ENCODE data around the gene WFDC5. TPM values are rescaled to one million over a fixed set of nuclear protein-coding genes. Genes with fewer than 3 reads are reported as not detected.
A peak's percentile ranks its signal among the peaks of the same experiment; 100 is the strongest.

WFDC5 gene
- total RNA-seq, 1 experiment from 2014 or later: not detected

- Mint-ChIP-seq H3K4me1 (no peaks in the 10 kb centered on the region), H3K27ac (no peak overlapping the region), H3K27me3 (ENCODE audit: low read depth) (peaks cover 41% of the 10 kb centered on the region), H3K9me3 (peaks cover 29% of the 10 kb centered on the region), H3K36me3 (peaks cover 9% of the 10 kb centered on the region; the same call in 1 of the 2 replicates), H3K4me3 (no peak overlapping the region)
- ChIA-PET POLR2A (no interaction called here), CTCF (interaction anchor here (2.5 kb wide), 1 partner anchor 16 kb away, joined by 13 read pairs; no protein-coding TSS in a partner anchor)
- no peak for DNase-seq (ENCODE audit: low spot score)
- ATAC-seq: peak; percentile 47
- TF ChIP-seq E2F1 (CRISPR knock-in tag; IDR thresholded peaks at IDR 0.05) (no peak), ATF2 (CRISPR knock-in tag; IDR thresholded peaks at IDR 0.05; ENCODE audit: borderline replicate concordance, low read depth) (no peak), IRF1 (CRISPR knock-in tag; IDR thresholded peaks at IDR 0.05) (no peak)
These were observed 39.2 kb upstream of the WFDC5 start for GRCh38 chr20:45154183-45154582.

- ChIA-PET CTCF (interaction anchor here (2.5 kb wide), 1 partner anchor 15 kb away, joined by 13 read pairs; no protein-coding TSS in a partner anchor), POLR2A (no interaction called here)
- peaks cover 24% of the 10 kb centered on the region for H3K9me3 Mint-ChIP-seq
- H3K27me3 Mint-ChIP-seq (ENCODE audit: low read depth): peaks cover 41% of the 10 kb centered on the region
- H3K4me3 Mint-ChIP-seq: no peak overlapping the region
- no peak for DNase-seq (ENCODE audit: low spot score)
- no peaks in the 10 kb centered on the region for H3K4me1 Mint-ChIP-seq
- TF ChIP-seq RELA (CRISPR knock-in tag; IDR thresholded peaks at IDR 0.05; ENCODE audit: borderline replicate concordance) (no peak), ZNF671 (CRISPR knock-in tag; IDR thresholded peaks at IDR 0.05) (no peak), TP53 (CRISPR knock-in tag; IDR thresholded peaks at IDR 0.05) (no peak), ATF1 (CRISPR knock-in tag; IDR thresholded peaks at IDR 0.05) (no peak), ZNF512 (CRISPR knock-in tag; IDR thresholded peaks at IDR 0.05; ENCODE audit: borderline replicate concordance) (no peak), AR (CRISPR knock-in tag; IDR thresholded peaks at IDR 0.05) (no peak), ZNF425 (CRISPR knock-in tag; conservative IDR thresholded peaks at IDR 0.05) (no peak), FOXP1 (CRISPR knock-in tag; IDR thresholded peaks at IDR 0.05; ENCODE audit: borderline replicate concordance) (no peak), TEAD1 (CRISPR knock-in tag; IDR thresholded peaks at IDR 0.05) (no peak), ZNF423 (CRISPR knock-in tag; IDR thresholded peaks at IDR 0.05) (no peak), SOX15 (CRISPR knock-in tag; IDR thresholded peaks at IDR 0.05) (no peak), CTCF (IDR thresholded peaks at IDR 0.05) (no peak), NR3C1 (CRISPR knock-in tag; conservative IDR thresholded peaks at IDR 0.05; ENCODE audit: low read depth) (no peak), ZNF138 (CRISPR knock-in tag; conservative IDR thresholded peaks at IDR 0.05) (no peak), NFE2L1 (CRISPR knock-in tag; IDR thresholded peaks at IDR 0.05) (no peak), CREB1 (CRISPR knock-in tag; IDR thresholded peaks at IDR 0.05) (no peak), MLX (CRISPR knock-in tag; IDR thresholded peaks at IDR 0.05) (no peak)
- H3K27ac Mint-ChIP-seq: no peak overlapping the region
- peaks cover 4% of the 10 kb centered on the region; the same call in 1 of the 2 replicates for H3K36me3 Mint-ChIP-seq
- no peak for ATAC-seq
These were observed 38.8 kb upstream of the WFDC5 start for GRCh38 chr20:45153752-45154151.
